Mesenchymal stem cell (in vitro differentiated cells and primary cell): ENCODE data around the gene NTRK1.

ENCODE experiments used
- DNase-seq: peaks from one replicate; pipeline ENCODE4 v3.0.0-alpha.2; 2013
- H2AFZ ChIP-seq: one replicate; pipeline ENCODE4 v1.6.1; 2013; ENCODE audit warnings: low read depth, mild to moderate bottlenecking, control low read depth, inconsistent platforms, low read length, moderate library complexity
- H2AK5ac ChIP-seq: 2 replicates; pipeline ENCODE4 v1.6.1; 2013; ENCODE audit warnings: low read length, moderate library complexity, mild to moderate bottlenecking, inconsistent platforms; ENCODE audit not compliant: severe bottlenecking
- H2BK120ac ChIP-seq: one replicate; pipeline ENCODE4 v1.6.1; 2013; ENCODE audit warnings: low read depth, mild to moderate bottlenecking, inconsistent platforms, low read length, moderate library complexity
- H2BK12ac ChIP-seq, 2 experiments: one replicate each; pipeline ENCODE4 v1.6.1; 2013; ENCODE audit warnings: inconsistent platforms in 2 of 2, low read length in 2 of 2, mild to moderate bottlenecking in 2 of 2, moderate library complexity in 2 of 2, control low read depth in 1 of 2
- H2BK15ac ChIP-seq: one replicate; pipeline ENCODE4 v1.6.1; 2013; ENCODE audit warnings: mild to moderate bottlenecking, low read depth, inconsistent platforms; ENCODE audit not compliant: poor library complexity, severe bottlenecking
- H2BK5ac ChIP-seq: 2 replicates; pipeline ENCODE4 v1.6.1; 2013; ENCODE audit warnings: low read depth, mild to moderate bottlenecking, low read length, control low read depth, inconsistent platforms; ENCODE audit not compliant: poor library complexity, severe bottlenecking
- H3K14ac ChIP-seq, 2 experiments: one replicate each; pipeline ENCODE4 v1.6.1; 2013; ENCODE audit warnings: inconsistent platforms in 2 of 2, low read length in 2 of 2, control low read depth in 1 of 2, mild to moderate bottlenecking in 1 of 2, moderate library complexity in 1 of 2
- H3K18ac ChIP-seq, 2 experiments: one replicate each; pipeline ENCODE4 v1.6.1; 2013; ENCODE audit warnings: inconsistent platforms in 2 of 2, low read length in 2 of 2, control low read depth in 1 of 2, low read depth in 1 of 2, mild to moderate bottlenecking in 1 of 2
- H3K23ac ChIP-seq, 2 experiments: one replicate each; pipeline ENCODE4 v1.6.1; 2013; ENCODE audit warnings: inconsistent platforms in 2 of 2, low read length in 2 of 2, mild to moderate bottlenecking in 2 of 2, moderate library complexity in 2 of 2, control low read depth in 1 of 2
- H3K27ac ChIP-seq: 2 replicates; pipeline ENCODE4 v1.5.1; 2013; ENCODE audit warnings: mild to moderate bottlenecking, moderate library complexity, low read length, control low read depth, inconsistent platforms; ENCODE audit not compliant: poor library complexity, severe bottlenecking
- H3K27me3 ChIP-seq, 2 experiments: 2 replicates each; pipeline versions ENCODE4 v1.6.1 to v1.7.0; 2013; ENCODE audit warnings: low read length in 2 of 2, mild to moderate bottlenecking in 2 of 2, moderate library complexity in 2 of 2, control low read depth in 1 of 2, inconsistent platforms in 1 of 2; ENCODE audit not compliant: control insufficient read depth in 1 of 2, insufficient read depth in 1 of 2
- H3K36me3 ChIP-seq, 2 experiments: 2 replicates each; pipeline versions ENCODE4 v1.6.1 to v1.7.0; 2013; ENCODE audit warnings: low read length in 2 of 2, control low read depth in 1 of 2, inconsistent platforms in 1 of 2, low read depth in 1 of 2, mild to moderate bottlenecking in 1 of 2; ENCODE audit not compliant: insufficient read depth in 2 of 2, control insufficient read depth in 1 of 2
- H3K4ac ChIP-seq, 2 experiments: one replicate each; pipeline ENCODE4 v1.6.1; 2013; ENCODE audit warnings: inconsistent platforms in 2 of 2, low read length in 2 of 2, mild to moderate bottlenecking in 2 of 2, moderate library complexity in 2 of 2, control low read depth in 1 of 2, low read depth in 1 of 2
- H3K4me1 ChIP-seq: 2 replicates; pipeline ENCODE4 v1.6.1; 2013; ENCODE audit warnings: low read depth, low read length, control low read depth; ENCODE audit not compliant: control insufficient read depth, insufficient read depth
- H3K4me2 ChIP-seq: 2 replicates; pipeline ENCODE4 v1.6.1; 2013; ENCODE audit warnings: low read length, mild to moderate bottlenecking, inconsistent platforms; ENCODE audit not compliant: poor library complexity, severe bottlenecking
- H3K4me3 ChIP-seq, 2 experiments: 2 replicates each; pipeline versions ENCODE4 v1.5.1 to v1.7.0; 2013; ENCODE audit warnings: low read length in 2 of 2, mild to moderate bottlenecking in 2 of 2, control low read depth in 1 of 2, low read depth in 1 of 2; ENCODE audit not compliant: insufficient read depth in 1 of 2
- H3K79me1 ChIP-seq: replicated peaks from 2 replicates; pipeline ENCODE4 v1.6.1; 2013; ENCODE audit warnings: mild to moderate bottlenecking, control low read depth, low read length, inconsistent platforms; ENCODE audit not compliant: poor library complexity, severe bottlenecking
- H3K9ac ChIP-seq: 2 replicates; pipeline ENCODE4 v1.7.0; 2013; ENCODE audit warnings: mild to moderate bottlenecking, low read length, moderate library complexity
- H3K9me3 ChIP-seq: 2 replicates; pipeline ENCODE4 v1.7.0; 2013; ENCODE audit warnings: mild to moderate bottlenecking, low read length; ENCODE audit not compliant: control insufficient read depth
- H4K8ac ChIP-seq: one replicate; pipeline ENCODE4 v1.6.1; 2013; ENCODE audit warnings: inconsistent platforms, mild to moderate bottlenecking, low read length, moderate library complexity
- H4K91ac ChIP-seq: one replicate; pipeline ENCODE4 v1.6.1; 2013; ENCODE audit warnings: mild to moderate bottlenecking, low read length, inconsistent platforms
- WGBS: methylation state at CpG from one replicate; pipeline ENCODE4 v1.1.7; 2013; ENCODE audit warnings: mixed read lengths; 5-methylcytosine and 5-hydroxymethylcytosine counted together

The NTRK1 gene

GRCh38 chr1:156834322-156834721 is 26.3 kb upstream of the NTRK1 start:
- H3K27me3 ChIP-seq, result peaks cover 87 to 88% of the 10 kb centered on the region in 2 experiments
- H3K79me1 ChIP-seq, result no peaks in the 10 kb centered on the region
- H3K4me2 ChIP-seq, result no peak overlapping the region
- no peak overlapping the region for H2BK120ac ChIP-seq
- H3K23ac ChIP-seq, result no peak overlapping the region
- H3K4ac ChIP-seq, result no peak overlapping the region
- no peak overlapping the region for H2BK5ac ChIP-seq
- no peaks in the 10 kb centered on the region for H3K36me3 ChIP-seq
- no peak overlapping the region for H4K91ac ChIP-seq
- H2AFZ ChIP-seq, result no peak overlapping the region
- H3K9me3 ChIP-seq, result no peaks in the 10 kb centered on the region
- no peak overlapping the region for H2BK15ac ChIP-seq
- no peak overlapping the region for H3K18ac ChIP-seq
- H4K8ac ChIP-seq, result no peak overlapping the region
- no peak overlapping the region for H3K14ac ChIP-seq
- no peak overlapping the region for H3K27ac ChIP-seq
- no peak overlapping the region for H3K9ac ChIP-seq
- no peak overlapping the region for H2BK12ac ChIP-seq
- 52% methylated on average over 2 of the region's 3 CpGs for WGBS
- no peak for DNase-seq
- H3K4me1 ChIP-seq, result peaks cover 3% of the 10 kb centered on the region
- H2AK5ac ChIP-seq, result no peak overlapping the region
- H3K4me3 ChIP-seq, result no peak overlapping the region

- H2AFZ ChIP-seq, result no peak overlapping the region
- no peak for DNase-seq
- no peak overlapping the region for H2BK12ac ChIP-seq
- no peak overlapping the region for H3K18ac ChIP-seq
- H3K9me3 ChIP-seq, result no peaks in the 10 kb centered on the region
- no peak overlapping the region for H3K9ac ChIP-seq
- no peaks in the 10 kb centered on the region for H3K36me3 ChIP-seq
- no peak overlapping the region for H3K4me2 ChIP-seq
- H3K79me1 ChIP-seq, result no peaks in the 10 kb centered on the region
- no peak overlapping the region for H3K14ac ChIP-seq
- H4K91ac ChIP-seq, result no peak overlapping the region
- peaks cover 92 to 93% of the 10 kb centered on the region in 2 experiments for H3K27me3 ChIP-seq
- no peak overlapping the region for H4K8ac ChIP-seq
- H3K4me1 ChIP-seq, result peaks cover 5% of the 10 kb centered on the region
- WGBS, result 66% methylated on average over 5 of the region's 5 CpGs
- no peak overlapping the region for H2BK120ac ChIP-seq
- no peak overlapping the region for H2BK5ac ChIP-seq
- H3K27ac ChIP-seq, result no peak overlapping the region
- no peak overlapping the region for H3K4ac ChIP-seq
- no peak overlapping the region for H3K4me3 ChIP-seq
- H2AK5ac ChIP-seq, result no peak overlapping the region
- H3K23ac ChIP-seq, result no peak overlapping the region
- no peak overlapping the region for H2BK15ac ChIP-seq
Observed at GRCh38 chr1:156836041-156836654, 24.5 kb upstream of the NTRK1 start.

DNA sequence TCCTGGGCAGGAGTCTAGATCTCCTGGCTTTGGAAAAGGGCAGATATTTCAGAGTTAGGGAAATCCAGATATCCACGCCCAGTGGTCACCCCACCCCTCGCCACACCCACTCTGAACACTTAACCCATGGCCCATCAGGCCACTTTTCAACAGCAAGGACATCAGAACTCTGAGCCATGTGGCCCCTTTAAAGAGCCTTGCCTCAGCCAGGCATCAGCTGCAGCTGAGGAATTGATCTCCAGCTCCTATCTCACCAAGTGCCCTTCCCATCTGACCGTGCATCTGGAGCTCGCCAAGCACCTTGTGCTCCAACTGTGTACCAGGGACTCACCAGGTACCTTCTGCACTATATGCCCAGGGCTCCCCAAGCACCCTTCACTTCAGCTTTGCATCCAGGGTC is 23.8 kb upstream of the NTRK1 start:
- H3K4me2 ChIP-seq, result no peak overlapping the region
- H2BK120ac ChIP-seq, result no peak overlapping the region
- peaks cover 5% of the 10 kb centered on the region for H3K4me1 ChIP-seq
- no peak overlapping the region for H3K23ac ChIP-seq
- DNase-seq, result no peak
- no peak overlapping the region for H2BK15ac ChIP-seq
- WGBS, result 79% methylated on average over 4 of the region's 4 CpGs
- no peak overlapping the region for H2BK5ac ChIP-seq
- H3K36me3 ChIP-seq, result no peaks in the 10 kb centered on the region
- H4K91ac ChIP-seq, result no peak overlapping the region
- H2BK12ac ChIP-seq, result no peak overlapping the region
- H3K27me3 ChIP-seq, result peaks cover 92 to 93% of the 10 kb centered on the region in 2 experiments
- H4K8ac ChIP-seq, result no peak overlapping the region
- H3K18ac ChIP-seq, result no peak overlapping the region
- no peak overlapping the region for H3K27ac ChIP-seq
- no peak overlapping the region for H2AK5ac ChIP-seq
- H3K14ac ChIP-seq, result no peak overlapping the region
- no peaks in the 10 kb centered on the region for H3K79me1 ChIP-seq
- H3K4ac ChIP-seq, result no peak overlapping the region
- H3K4me3 ChIP-seq, result no peak overlapping the region
- H3K9me3 ChIP-seq, result no peaks in the 10 kb centered on the region
- no peak overlapping the region for H3K9ac ChIP-seq
- H2AFZ ChIP-seq, result no peak overlapping the region

DNA sequence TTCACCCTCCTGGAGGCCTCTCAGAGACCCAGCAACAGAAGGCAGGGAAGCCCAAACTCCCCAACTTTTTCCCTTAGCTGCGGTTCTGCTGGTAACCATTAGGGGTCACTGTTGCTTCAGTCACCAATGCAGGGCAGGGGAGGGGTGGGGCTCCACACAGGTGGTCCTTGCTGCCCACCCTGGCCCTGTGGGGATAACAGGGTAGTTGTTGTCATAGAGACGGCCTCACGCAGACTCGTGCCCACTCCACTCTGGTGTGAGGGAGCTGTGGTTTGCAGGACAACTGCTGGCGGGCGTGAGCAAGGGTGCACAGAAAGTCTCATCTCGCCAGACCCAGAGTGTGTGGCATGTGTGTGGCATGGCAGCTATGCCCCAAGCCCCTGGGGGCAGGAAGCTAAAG is 21.7 kb upstream of the NTRK1 start:
- Histone ChIP-seq H3K4me2 (no peak overlapping the region), H2BK120ac (no peak overlapping the region), H2BK15ac (no peak overlapping the region), H3K9ac (no peak overlapping the region), H3K27me3 (peaks cover 90 to 95% of the 10 kb centered on the region in 2 experiments), H3K36me3 (no peaks in the 10 kb centered on the region), H2BK12ac (no peak overlapping the region), H2AK5ac (no peak overlapping the region), H3K79me1 (no peaks in the 10 kb centered on the region), H3K4me3 (no peak overlapping the region), H3K23ac (no peak overlapping the region), H2AFZ (no peak overlapping the region), H4K8ac (no peak overlapping the region), H3K27ac (no peak overlapping the region), H3K9me3 (no peaks in the 10 kb centered on the region), H4K91ac (no peak overlapping the region), H3K14ac (no peak overlapping the region), H3K4ac (no peak overlapping the region), H3K18ac (no peak overlapping the region), H2BK5ac (no peak overlapping the region), H3K4me1 (peaks cover 5% of the 10 kb centered on the region)
- DNase-seq, result peak; percentile 41
- whole genome bisulfite sequencing, result 40% methylated on average over 7 of the region's 7 CpGs
